Peyer's patch (tissue), 4 donors: ENCODE results near the gene EPAS1.

Source experiments
- POLR2A ChIP-seq, 2 donors: fragments of 450-650 bp; IDR thresholded peaks; one replicate each; pipeline ENCODE4 v1.5.1; 2017; ENCODE audit warnings: antibody characterized with exemption in 2 of 2, mild to moderate bottlenecking in 2 of 2, moderate library complexity in 2 of 2
- TF ChIP-seq, protein P1 (sequence below), 6 experiments: fragments of 450-650 bp in 4 of 6; fragments of 200-600 bp in 2 of 6; sonication (generic) in 1 of 6; IDR thresholded peaks; one replicate each; pipeline ENCODE4 v1.5.1; 2017 to 2019; ENCODE audit warnings: antibody characterized with exemption in 6 of 6, mild to moderate bottlenecking in 3 of 6, moderate library complexity in 1 of 6

DNA sequence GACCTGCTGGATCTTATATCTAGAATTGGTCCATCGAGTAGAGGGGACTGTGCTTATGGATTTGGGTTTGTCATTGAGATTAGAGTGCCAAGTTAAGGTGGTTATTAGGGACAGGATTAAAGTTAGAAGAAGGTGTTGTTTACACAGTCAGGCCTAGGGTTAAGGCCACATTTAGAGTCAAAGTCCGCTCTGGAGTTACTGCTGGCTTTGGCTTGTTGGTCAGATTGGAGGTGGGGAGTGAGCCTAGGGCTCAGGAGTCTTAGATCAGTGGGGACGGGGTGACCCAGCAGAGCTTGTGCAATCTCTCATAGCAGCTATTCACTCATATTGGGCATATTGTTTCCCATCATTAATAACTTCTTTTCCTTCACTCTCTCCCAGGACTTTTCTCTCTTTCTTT lies 13.5 kb upstream of the EPAS1 start:
- TF ChIP-seq, protein P1, sequence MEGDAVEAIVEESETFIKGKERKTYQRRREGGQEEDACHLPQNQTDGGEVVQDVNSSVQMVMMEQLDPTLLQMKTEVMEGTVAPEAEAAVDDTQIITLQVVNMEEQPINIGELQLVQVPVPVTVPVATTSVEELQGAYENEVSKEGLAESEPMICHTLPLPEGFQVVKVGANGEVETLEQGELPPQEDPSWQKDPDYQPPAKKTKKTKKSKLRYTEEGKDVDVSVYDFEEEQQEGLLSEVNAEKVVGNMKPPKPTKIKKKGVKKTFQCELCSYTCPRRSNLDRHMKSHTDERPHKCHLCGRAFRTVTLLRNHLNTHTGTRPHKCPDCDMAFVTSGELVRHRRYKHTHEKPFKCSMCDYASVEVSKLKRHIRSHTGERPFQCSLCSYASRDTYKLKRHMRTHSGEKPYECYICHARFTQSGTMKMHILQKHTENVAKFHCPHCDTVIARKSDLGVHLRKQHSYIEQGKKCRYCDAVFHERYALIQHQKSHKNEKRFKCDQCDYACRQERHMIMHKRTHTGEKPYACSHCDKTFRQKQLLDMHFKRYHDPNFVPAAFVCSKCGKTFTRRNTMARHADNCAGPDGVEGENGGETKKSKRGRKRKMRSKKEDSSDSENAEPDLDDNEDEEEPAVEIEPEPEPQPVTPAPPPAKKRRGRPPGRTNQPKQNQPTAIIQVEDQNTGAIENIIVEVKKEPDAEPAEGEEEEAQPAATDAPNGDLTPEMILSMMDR (IDR thresholded peaks at IDR 0.05), result no peak
- no peak for TF ChIP-seq POLR2A (IDR thresholded peaks at IDR 0.05)
